Peyer's patch (tissue), 4 donors: ENCODE data around the gene SLC66A2.

Experiments used
- POLR2A ChIP-seq, 2 donors: fragments of 450-650 bp; IDR thresholded peaks; one replicate each; pipeline ENCODE4 v1.5.1; 2017; ENCODE audit warnings: antibody characterized with exemption in 2 of 2, mild to moderate bottlenecking in 2 of 2, moderate library complexity in 2 of 2
- TF ChIP-seq, protein P1 (sequence below), 6 experiments: fragments of 450-650 bp in 4 of 6; fragments of 200-600 bp in 2 of 6; sonication (generic) in 1 of 6; IDR thresholded peaks; one replicate each; pipeline ENCODE4 v1.5.1; 2017 to 2019; ENCODE audit warnings: antibody characterized with exemption in 6 of 6, mild to moderate bottlenecking in 3 of 6, moderate library complexity in 1 of 6

GRCh38 chr18:79871481-79872091 is 79.9 kb downstream of the SLC66A2 start:
- TF ChIP-seq, protein P1, sequence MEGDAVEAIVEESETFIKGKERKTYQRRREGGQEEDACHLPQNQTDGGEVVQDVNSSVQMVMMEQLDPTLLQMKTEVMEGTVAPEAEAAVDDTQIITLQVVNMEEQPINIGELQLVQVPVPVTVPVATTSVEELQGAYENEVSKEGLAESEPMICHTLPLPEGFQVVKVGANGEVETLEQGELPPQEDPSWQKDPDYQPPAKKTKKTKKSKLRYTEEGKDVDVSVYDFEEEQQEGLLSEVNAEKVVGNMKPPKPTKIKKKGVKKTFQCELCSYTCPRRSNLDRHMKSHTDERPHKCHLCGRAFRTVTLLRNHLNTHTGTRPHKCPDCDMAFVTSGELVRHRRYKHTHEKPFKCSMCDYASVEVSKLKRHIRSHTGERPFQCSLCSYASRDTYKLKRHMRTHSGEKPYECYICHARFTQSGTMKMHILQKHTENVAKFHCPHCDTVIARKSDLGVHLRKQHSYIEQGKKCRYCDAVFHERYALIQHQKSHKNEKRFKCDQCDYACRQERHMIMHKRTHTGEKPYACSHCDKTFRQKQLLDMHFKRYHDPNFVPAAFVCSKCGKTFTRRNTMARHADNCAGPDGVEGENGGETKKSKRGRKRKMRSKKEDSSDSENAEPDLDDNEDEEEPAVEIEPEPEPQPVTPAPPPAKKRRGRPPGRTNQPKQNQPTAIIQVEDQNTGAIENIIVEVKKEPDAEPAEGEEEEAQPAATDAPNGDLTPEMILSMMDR (IDR thresholded peaks at IDR 0.05): no peak
- no peak for TF ChIP-seq POLR2A (IDR thresholded peaks at IDR 0.05)
